Measurements from ENCODE around the gene ADRB1. TPM values are rescaled to one million over a fixed set of nuclear protein-coding genes. Genes with fewer than 3 reads are reported as not detected.

The ADRB1 gene
- total RNA-seq, 3 donors from 2014 or later (not counting 1 experiment from before 2014, with no cell fraction given) = 0.12 to 2.9 (median 2.1) TPM

DNA sequence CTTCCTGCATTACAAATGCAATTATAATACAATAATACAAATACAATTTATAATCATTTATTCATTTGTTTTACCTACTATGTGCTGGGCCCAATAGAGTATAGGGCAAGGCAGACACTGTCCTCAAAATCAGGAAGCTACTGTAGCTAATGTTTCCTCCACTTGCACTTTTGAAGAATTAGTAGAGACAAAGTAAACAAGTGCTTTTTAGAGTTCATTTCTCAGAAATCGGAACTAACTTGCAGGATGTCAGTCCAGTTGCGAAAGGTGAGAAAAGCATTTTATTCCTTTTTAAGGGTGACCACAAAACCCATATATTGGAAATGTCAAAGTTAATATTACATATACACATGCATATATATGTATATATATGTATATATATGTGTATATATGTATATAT lies 14.2 kb downstream of the ADRB1 start:
- DNase-seq = no peak
- TF ChIP-seq, protein P1, sequence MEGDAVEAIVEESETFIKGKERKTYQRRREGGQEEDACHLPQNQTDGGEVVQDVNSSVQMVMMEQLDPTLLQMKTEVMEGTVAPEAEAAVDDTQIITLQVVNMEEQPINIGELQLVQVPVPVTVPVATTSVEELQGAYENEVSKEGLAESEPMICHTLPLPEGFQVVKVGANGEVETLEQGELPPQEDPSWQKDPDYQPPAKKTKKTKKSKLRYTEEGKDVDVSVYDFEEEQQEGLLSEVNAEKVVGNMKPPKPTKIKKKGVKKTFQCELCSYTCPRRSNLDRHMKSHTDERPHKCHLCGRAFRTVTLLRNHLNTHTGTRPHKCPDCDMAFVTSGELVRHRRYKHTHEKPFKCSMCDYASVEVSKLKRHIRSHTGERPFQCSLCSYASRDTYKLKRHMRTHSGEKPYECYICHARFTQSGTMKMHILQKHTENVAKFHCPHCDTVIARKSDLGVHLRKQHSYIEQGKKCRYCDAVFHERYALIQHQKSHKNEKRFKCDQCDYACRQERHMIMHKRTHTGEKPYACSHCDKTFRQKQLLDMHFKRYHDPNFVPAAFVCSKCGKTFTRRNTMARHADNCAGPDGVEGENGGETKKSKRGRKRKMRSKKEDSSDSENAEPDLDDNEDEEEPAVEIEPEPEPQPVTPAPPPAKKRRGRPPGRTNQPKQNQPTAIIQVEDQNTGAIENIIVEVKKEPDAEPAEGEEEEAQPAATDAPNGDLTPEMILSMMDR (IDR thresholded peaks at IDR 0.05) = no peak
- Histone ChIP-seq H3K27ac (ENCODE audit: low read length) (no peak overlapping the region), H3K9me3 (ENCODE audit: control insufficient read depth, insufficient read depth, low read length) (no peaks in the 10 kb centered on the region), H3K4me1 (ENCODE audit: control insufficient read depth, insufficient read depth, low read length) (peaks cover 5% of the 10 kb centered on the region), H3K27me3 (ENCODE audit: control insufficient read depth, insufficient read depth, low read length) (no peaks in the 10 kb centered on the region), H3K4me3 (ENCODE audit: low read length) (no peak overlapping the region), H3K36me3 (ENCODE audit: control insufficient read depth, insufficient read depth, low read length) (no peaks in the 10 kb centered on the region)
- H3K4me3 Mint-ChIP-seq = no peak overlapping the region
- H3K27me3 Mint-ChIP-seq (ENCODE audit: low read depth in 2 of 2) = peaks cover 4 to 12% of the 10 kb centered on the region in 2 donors
- intact Hi-C loops (cut with micrococcal nuclease) = no loop called here
- WGBS (ENCODE audit: insufficient coverage) = 50% methylated on average over 1 of the region's 2 CpGs
- no peak for ATAC-seq
- H3K36me3 Mint-ChIP-seq = no peaks in the 10 kb centered on the region
- H3K9me3 Mint-ChIP-seq = no peaks in the 10 kb centered on the region
- H3K4me1 Mint-ChIP-seq = peaks cover 9 to 23% of the 10 kb centered on the region in 2 donors
- H3K27ac Mint-ChIP-seq = no peak overlapping the region

DNA sequence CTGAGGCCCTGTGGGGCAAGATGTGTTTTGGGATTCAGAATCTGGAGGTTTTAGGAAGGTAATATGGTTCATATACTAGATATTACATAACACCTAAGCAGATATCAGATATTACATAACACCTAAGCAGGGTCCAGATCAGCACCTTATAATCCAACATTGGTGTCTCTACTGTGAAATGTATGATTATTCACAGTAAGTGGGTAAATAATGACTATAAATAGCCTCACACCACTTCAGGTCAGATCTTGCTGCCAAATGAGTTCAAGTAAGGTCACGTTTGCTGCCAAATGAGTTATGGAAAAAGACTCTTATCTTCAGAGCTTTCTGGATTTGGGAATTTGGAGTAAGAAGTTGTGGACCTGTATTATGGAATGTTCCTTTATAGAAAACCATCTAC lies 14.6 kb downstream of the ADRB1 start:
- Histone ChIP-seq H3K36me3 (ENCODE audit: control insufficient read depth, insufficient read depth, low read length) (no peaks in the 10 kb centered on the region), H3K27ac (ENCODE audit: low read length) (no peak overlapping the region), H3K4me1 (ENCODE audit: control insufficient read depth, insufficient read depth, low read length) (peaks cover 5% of the 10 kb centered on the region), H3K4me3 (ENCODE audit: low read length) (no peak overlapping the region), H3K9me3 (ENCODE audit: control insufficient read depth, insufficient read depth, low read length) (no peaks in the 10 kb centered on the region), H3K27me3 (ENCODE audit: control insufficient read depth, insufficient read depth, low read length) (no peaks in the 10 kb centered on the region)
- Mint-ChIP-seq H3K36me3 (no peaks in the 10 kb centered on the region), H3K4me3 (no peak overlapping the region), H3K4me1 (peaks cover 9 to 23% of the 10 kb centered on the region in 2 donors), H3K27ac (no peak overlapping the region), H3K9me3 (no peaks in the 10 kb centered on the region), H3K27me3 (ENCODE audit: low read depth in 2 of 2) (peaks cover 0 to 14% of the 10 kb centered on the region in 2 donors)
- TF ChIP-seq, protein P1 (IDR thresholded peaks at IDR 0.05) = no peak
- no peak for DNase-seq
- ATAC-seq = no peak
- WGBS (ENCODE audit: insufficient coverage) = 43% methylated on average over 1 of the region's 1 CpG
- intact Hi-C loops (cut with micrococcal nuclease) = no loop called here

DNA sequence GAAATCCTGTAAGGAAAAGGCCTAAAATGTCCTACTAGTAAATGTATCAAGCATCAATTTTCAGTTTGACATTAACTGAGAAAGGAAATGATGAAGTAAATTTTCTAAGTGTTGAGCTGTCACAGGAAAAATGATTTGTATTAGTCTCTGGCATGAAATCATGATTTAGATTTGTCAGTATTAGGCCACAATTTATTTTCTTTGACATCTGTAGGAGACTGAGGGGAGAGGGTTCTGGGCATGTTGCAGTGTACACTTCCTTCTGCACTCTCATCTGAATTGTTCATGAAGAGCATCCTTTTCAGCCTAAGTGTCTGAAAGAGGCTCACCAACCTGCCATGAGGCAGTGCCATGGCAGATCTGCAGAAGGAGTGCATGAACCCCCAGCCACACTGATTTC lies 15.9 kb downstream of the ADRB1 start:
- Histone ChIP-seq H3K4me3 (ENCODE audit: low read length) (no peak overlapping the region), H3K36me3 (ENCODE audit: control insufficient read depth, insufficient read depth, low read length) (no peaks in the 10 kb centered on the region), H3K9me3 (ENCODE audit: control insufficient read depth, insufficient read depth, low read length) (no peaks in the 10 kb centered on the region), H3K27ac (ENCODE audit: low read length) (no peak overlapping the region), H3K27me3 (ENCODE audit: control insufficient read depth, insufficient read depth, low read length) (no peaks in the 10 kb centered on the region), H3K4me1 (ENCODE audit: control insufficient read depth, insufficient read depth, low read length) (peaks cover 5% of the 10 kb centered on the region)
- Mint-ChIP-seq H3K9me3 (no peaks in the 10 kb centered on the region), H3K36me3 (no peaks in the 10 kb centered on the region), H3K4me1 (peaks cover 9 to 23% of the 10 kb centered on the region in 2 donors), H3K27ac (no peak overlapping the region), H3K4me3 (no peak overlapping the region), H3K27me3 (ENCODE audit: low read depth in 2 of 2) (peaks cover 0 to 16% of the 10 kb centered on the region in 2 donors)
- ATAC-seq = no peak
- intact Hi-C loops (cut with micrococcal nuclease) = no loop called here
- no peak for DNase-seq
- TF ChIP-seq, protein P1 (IDR thresholded peaks at IDR 0.05) = no peak

DNA sequence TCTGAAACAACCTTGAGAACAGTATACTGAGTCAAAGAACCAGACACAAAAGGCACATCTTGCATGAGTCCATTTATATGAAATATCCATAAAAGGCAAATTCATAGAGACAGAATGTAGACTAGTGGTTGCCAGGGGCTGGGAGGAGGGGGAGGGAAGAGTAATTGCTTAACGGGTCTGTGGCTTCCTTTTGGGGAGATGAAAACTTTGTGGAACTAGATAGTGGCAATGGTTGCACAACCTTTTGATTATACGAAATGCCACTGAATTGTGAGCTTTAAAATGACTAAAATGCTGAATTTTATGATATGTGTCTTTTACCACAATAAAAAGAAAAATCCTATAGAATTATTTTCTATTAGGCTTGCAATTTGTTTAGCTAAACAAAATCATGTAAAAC lies 16.8 kb downstream of the ADRB1 start:
- TF ChIP-seq, protein P1 (IDR thresholded peaks at IDR 0.05) = no peak
- H3K4me1 ChIP-seq (ENCODE audit: control insufficient read depth, insufficient read depth, low read length) = peaks cover 5% of the 10 kb centered on the region
- no peaks in the 10 kb centered on the region for H3K36me3 Mint-ChIP-seq
- H3K27me3 Mint-ChIP-seq (ENCODE audit: low read depth in 2 of 2) = peaks cover 0 to 14% of the 10 kb centered on the region in 2 donors
- no peak overlapping the region for H3K27ac Mint-ChIP-seq
- no peaks in the 10 kb centered on the region for H3K9me3 ChIP-seq (ENCODE audit: control insufficient read depth, insufficient read depth, low read length)
- H3K27ac ChIP-seq (ENCODE audit: low read length) = no peak overlapping the region
- no peak overlapping the region for H3K4me3 ChIP-seq (ENCODE audit: low read length)
- H3K36me3 ChIP-seq (ENCODE audit: control insufficient read depth, insufficient read depth, low read length) = no peaks in the 10 kb centered on the region
- intact Hi-C loops (cut with micrococcal nuclease) = no loop called here
- DNase-seq (no peak), ATAC-seq (peak in 1 of 3 donors; percentile 49)
- peak overlapping the region; percentile 13 for H3K4me3 Mint-ChIP-seq
- no peaks in the 10 kb centered on the region for H3K9me3 Mint-ChIP-seq
- peaks cover 9 to 23% of the 10 kb centered on the region in 2 donors for H3K4me1 Mint-ChIP-seq
- no peaks in the 10 kb centered on the region for H3K27me3 ChIP-seq (ENCODE audit: control insufficient read depth, insufficient read depth, low read length)
- WGBS (ENCODE audit: insufficient coverage) = 0% methylated on average over 1 of the region's 2 CpGs
